HG03159 (cell line): ENCODE data around the gene DIAPH2.

ENCODE experiments used
- ATAC-seq: cut with Tn5 transposase; IDR thresholded peaks from one replicate; pipeline ENCODE4 v1.9.1; 2021; ENCODE audit warnings: mild to moderate bottlenecking, moderate library complexity; ENCODE audit not compliant: unreplicated experiment

Gene DIAPH2

DNA sequence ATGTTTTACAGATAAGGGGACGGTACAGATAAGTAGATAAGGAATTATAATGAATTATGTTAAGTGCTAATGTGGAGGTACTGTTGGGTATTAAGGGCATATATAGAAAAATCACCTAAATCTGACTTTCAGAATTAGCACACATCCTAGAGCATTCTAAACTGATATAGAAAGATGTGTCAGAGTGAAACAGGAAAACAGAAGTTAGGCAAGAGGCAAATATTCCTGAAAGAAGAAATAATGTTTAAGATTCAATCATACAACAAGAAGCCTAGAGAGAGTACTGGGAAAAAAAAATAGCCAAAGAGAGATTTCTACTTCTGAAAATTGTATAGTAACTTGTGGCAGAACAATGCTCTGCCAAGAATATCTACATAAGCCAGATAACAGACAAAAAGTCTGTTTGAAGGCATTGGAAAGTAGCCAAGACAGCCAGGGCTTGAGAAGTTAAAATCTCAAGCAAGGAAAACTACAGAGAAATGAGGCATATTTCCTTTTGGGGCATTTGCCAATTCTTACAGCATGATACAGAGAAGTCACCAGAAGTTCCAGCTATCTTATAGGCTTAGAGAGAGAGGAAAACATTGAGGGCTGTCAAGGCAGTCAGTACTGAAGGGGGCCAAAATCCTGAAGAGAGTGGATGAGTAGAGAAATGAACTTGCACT lies 845.0 kb downstream of the DIAPH2 start:
- no peak for ATAC-seq

DNA sequence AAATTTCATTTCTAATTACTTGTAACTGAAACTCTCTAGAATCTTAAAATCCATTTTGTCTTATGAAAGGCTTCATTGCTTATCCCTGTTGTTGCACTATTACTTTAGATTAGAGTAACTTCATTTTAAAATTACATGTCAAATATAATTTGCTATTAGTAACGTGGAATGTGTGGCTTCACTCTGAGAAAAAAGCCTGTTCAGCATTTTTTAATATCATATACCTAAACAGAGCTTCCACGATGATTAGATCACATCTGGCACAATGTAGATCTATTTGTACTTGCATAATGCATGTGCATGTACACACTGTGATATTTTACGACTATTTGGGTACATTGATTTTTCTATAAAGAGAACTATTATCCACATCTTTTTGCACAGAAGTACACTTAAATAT lies 847.2 kb downstream of the DIAPH2 start:
- ATAC-seq, result no peak

DNA sequence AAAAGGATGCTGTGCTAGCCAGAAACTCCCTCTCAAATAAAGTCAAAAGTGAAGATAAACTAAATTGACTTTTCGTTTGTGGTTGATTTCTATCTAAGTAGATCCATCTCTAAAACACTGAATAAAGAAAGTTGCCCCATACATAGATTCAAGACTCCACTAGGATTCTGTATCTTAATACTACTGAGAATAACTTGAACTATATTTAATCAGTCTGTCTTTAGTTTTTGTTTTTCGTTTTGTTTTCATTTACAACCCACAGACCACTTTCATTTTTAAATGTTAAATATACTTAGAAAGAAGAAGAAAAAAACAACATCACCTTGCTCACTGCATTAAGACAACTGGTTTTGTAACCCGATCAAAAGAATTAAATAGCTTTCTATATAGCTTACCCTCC lies 854.1 kb downstream of the DIAPH2 start:
- no peak for ATAC-seq

DNA sequence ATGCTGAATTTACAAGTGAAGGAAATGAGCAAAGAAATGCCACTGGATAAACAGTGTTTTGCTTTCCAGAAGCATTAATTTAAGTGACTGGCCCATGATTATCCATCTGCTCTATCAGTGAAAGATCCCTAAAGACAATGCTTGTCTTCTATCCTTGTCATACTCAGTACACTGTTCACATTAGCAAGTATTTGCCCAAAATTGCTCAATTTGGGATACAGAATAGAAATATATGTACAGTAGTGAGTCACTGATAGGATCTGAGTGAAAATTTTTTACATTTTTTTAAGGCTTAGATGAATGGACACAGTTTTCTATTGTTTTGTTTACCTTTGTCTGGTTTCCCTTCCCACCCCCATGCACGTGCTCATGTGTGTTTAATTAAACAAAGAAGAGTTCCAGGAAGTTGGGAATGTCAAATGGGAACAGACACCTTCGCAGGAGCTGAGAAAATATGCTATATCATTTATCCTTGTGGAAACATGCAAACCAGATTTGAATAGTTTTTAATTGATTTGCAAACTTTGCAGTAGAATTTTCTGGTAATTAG lies 855.4 kb downstream of the DIAPH2 start:
- no peak for ATAC-seq

DNA sequence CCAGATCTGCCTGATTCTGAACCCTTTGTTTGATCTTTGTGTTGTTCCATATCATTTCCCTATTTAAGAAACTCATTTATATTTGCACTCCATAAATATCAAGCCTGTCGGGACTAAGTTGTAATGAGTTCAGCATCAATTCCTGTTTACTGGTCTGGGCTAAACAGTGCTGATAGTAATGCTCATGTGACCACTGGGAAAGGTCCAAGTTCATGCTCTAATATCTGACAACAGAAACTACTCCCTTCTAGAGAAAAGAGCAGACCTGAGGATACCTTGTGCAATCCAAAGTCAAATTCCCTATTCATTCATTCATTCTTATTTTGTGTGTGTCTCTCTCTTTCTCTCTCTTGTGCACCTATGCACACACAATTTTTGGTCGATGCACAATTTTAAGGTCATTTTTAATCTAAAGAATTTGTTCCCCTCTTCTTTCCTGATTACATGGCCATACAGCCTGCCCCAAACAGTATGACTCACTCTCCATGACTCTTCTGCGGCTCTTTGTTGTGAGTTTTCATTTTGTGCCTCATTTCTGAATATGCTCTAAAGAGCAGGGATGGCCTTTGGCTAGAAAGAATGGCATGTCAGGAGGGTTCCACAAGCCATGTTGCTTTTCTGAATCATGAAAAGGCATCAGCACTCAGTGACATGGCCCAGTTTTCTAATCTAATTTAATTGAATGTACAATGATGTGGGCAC lies 863.4 kb downstream of the DIAPH2 start:
- no peak for ATAC-seq

DNA sequence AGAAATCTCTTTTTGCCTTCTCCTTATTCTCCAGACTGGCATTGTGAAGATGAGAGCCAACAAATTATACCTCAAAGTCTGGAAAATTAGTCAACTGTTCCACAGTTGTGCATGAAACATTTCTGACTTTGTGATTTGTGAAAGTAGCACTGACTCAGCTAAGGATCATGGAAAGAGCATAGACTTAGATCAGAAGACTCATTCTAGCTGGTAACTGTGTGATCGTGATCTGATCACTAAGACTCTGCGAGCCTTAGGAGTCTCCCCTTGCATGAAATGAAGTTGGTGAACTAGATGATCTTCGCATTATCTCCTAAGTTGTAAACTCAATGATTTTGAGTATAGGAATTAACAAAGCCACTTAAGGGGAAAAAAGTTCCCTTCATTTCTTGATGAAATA lies 867.2 kb downstream of the DIAPH2 start:
- no peak for ATAC-seq

DNA sequence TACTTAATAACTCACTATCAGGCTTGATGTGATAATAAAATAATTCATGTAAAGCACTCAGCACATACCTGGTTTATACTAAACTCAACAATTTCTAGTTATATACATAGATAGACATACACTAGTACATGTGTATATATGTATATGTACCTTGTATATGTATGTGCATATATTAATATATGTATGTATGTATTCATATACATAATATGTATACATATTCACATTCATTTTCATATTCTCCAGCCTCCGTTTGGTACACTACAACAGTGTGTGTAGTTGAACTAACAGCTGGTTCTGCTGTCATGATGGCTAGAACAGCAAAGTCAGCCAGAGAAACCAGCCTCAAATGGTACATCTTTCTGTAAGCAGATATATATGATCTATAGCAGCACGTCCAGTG lies 869.2 kb downstream of the DIAPH2 start:
- no peak for ATAC-seq

DNA sequence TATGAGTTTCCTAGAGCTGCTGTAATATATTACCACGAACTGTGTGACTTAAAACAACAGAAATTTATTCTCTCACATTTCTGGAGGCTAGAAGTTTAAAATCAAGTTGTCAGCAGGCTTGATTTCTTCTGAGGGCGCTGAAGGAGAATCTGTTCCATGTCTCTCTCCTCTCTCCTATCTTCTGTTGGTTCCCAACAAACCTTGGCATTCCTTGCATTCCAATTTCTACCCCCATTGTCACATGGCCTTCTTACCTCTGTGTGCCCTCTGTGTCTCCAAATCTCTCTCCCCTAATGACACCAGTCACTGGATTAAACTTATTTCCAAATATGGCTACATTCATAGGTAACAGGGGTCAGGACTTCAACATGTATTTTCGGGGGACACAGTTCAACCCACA lies 871.7 kb downstream of the DIAPH2 start:
- ATAC-seq, result no peak

DNA sequence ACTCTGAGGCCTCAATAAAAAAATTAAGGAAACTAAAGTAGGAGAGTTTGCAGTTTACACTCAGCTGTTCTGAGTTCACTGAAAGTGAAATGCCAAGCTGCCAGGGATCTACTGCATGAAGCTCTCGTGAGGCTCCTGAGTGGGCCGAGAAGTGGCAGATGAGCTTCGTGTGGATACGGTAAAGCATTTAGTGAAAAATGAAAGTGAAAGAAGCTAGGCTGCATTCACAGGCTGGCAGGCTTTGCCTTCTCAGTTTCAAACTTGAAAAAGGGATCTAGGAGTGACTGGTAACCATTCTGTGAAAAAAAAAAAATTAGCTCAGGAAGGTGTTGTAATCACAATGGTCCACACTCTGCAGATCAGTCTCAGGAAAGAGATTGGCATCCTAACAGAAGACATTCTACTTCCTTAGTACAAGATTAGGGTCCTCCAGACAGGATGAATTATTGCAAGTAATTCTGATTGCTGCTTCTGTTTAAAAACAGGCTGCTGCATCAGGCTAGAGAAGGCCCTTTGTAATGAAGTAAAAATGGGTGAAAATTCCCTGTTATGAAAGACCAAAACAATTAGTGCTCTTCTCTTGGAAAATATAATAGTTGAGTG lies 879.0 kb downstream of the DIAPH2 start:
- peak; percentile 99 for ATAC-seq

DNA sequence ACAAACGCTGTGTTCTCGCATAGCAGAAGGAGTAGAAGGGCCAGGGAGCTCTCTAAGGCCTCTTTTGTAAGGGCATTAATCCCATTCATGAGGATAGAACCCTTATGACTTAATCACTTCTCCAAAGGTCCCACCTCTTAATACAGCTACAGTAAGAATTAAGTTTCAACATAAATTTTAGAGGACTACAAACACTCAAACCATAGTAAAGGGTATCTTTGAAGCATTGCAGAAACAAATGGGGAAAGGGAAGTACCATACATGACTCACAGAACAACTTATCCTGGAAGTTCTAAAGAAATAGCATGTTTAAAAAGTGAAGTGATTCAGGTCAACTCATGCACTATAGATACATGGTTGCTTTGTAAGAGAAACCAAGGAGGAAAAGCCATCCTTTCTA lies 879.9 kb downstream of the DIAPH2 start:
- no peak for ATAC-seq

DNA sequence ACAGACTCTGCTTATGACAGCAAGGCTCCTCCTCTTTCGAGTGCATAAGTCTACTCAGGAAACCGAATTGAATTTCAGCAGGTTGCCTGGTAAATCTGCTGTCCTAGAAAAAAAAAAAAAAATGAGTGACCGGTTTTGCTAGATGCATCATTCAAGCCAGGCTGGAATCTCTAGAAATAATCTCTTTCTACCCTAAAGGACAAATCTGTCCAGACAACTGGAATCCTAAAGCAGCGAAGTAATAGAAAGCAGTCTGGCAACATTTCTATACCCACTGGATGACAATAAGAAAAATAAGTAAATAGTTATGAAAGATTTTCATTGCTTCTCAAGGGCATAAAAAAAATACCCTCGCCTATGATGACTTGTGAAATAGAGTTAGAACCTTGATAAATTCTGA lies 902.5 kb downstream of the DIAPH2 start:
- no peak for ATAC-seq

DNA sequence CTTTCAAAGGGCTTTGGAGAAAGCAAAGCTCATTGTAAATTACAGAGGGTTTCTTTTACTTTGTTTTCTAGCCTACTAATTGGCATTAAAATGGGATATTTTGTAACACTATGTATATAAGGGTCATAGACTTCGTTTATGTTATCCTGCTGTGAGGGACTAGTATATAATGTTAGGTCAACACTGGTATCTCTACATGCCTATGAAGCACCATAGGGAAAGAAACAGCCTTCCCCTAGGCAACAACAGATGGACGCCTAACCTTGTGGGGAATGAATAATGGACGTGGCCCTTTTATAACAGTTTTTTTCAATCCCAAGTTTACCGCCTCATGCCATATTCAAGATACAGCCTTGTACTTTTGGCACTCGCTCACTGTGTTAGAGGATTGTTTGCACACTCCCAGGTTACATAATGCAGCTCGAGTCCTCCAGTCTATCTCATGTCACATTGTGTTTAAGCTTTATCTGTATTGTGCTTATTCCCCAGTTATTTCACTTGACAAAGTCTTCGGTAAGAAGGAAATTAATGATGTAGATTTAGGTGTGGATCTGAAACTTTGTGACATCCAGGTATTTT lies 910.1 kb downstream of the DIAPH2 start:
- no peak for ATAC-seq

DNA sequence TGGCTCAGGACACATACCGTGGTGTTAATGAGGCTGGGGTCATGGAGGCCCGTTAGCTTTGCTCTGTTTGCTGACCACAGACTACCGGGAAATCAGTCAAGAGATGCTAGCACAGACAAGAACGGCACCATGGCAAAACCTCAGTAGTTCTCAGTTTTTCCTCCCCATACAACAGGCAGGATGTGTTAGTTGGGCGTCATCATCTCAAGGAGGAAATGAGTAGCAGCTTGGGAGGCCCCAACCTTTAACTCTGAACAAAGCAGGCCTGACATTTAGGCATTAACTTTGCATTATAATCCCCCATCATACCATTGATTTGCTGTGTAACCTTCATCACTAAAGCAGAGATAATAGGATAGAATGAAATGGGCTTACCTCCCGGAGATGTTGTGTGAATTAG lies 913.3 kb downstream of the DIAPH2 start:
- no peak for ATAC-seq

DNA sequence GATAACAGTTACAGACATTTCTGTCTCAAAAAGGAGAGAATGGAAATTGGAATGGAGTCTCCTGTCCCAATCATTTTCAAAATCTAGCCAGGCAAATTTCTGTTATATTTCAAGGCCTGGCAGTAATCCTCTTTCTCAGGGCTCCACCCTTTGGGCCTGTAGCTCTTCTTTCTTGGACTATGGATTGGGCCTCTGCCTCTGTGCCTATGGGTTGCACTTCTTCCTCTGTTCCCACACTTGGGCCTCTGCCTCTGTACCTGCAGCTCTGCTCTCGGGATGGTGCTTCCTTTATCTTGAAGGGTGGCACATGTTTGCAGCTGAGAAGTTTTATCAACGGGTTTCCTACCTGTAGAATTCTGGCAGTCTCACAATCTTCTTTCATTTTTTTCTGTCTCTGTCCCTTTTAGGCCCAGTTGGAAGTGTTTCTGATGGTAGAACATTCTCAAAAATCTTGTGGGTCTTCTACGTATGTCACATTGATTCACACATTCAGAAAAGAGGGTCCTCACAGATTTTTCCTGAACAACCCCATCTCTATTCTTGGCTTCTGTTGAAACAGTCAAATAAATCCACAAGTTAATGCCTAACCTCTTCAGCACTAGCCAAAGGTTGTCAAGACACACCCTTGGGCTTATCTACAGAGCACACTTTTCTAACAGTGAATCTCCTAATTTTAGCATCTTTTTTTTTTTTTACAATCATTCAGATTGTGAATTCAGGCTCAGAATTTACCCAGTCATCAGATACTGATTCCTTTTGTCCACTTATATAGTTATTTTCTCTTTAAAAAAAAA lies 918.0 kb downstream of the DIAPH2 start:
- no peak for ATAC-seq

DNA sequence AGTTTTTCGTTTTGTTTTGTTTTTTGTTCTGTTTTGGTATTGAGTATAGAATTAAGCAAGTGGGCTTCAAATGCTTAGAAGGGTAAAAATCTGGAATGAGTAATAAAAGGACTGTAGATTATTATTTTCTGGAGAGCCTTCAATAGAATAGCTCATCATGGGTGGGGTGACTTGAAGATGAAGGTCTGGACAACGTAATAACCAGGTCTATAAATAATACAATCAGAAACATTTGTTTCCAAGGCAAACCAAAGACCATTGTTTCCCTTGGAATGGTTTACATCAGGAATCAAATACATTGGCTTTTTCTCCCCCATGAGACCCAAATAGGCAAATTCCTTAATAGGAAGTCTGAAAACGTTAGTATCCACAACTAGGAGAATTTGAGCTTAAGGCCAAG lies 920.6 kb downstream of the DIAPH2 start:
- ATAC-seq, result no peak

DNA sequence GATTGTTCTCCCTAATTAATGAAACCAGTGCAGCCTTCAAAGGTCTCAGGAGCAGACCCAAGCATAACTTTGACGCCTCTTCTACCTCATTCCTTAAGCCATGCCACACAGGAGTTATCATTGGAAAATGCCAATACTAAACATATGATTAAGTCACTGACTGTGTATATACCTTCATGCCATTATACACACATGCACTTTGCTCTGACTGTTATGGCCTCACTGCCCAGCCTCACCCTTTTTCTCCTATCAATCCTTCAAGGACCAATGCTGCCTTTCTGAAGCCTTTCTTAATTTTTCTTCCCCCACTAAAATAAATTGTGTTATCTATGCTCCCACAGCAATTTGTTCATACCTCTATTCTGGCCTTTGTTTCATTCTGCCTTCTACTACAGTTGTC lies 924.7 kb downstream of the DIAPH2 start:
- no peak for ATAC-seq

DNA sequence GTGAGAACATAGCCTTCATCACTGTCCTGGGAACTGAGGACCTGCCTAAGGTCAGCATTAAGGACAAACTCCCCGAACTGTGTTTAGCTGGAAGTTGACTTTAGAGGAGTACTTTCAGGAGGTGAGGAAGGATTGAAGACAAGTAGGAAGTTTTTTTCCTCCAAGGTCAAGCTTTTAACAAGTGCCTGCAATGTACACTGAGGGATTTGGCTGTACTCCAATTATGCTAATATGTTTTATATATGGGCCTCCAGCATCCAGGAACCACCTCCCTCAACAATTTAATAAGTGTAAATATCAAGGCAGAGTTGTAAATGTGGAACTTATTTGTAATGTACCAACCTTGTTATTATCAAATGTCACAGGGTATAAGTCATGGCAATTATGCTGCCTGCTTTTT lies 925.3 kb downstream of the DIAPH2 start:
- no peak for ATAC-seq

DNA sequence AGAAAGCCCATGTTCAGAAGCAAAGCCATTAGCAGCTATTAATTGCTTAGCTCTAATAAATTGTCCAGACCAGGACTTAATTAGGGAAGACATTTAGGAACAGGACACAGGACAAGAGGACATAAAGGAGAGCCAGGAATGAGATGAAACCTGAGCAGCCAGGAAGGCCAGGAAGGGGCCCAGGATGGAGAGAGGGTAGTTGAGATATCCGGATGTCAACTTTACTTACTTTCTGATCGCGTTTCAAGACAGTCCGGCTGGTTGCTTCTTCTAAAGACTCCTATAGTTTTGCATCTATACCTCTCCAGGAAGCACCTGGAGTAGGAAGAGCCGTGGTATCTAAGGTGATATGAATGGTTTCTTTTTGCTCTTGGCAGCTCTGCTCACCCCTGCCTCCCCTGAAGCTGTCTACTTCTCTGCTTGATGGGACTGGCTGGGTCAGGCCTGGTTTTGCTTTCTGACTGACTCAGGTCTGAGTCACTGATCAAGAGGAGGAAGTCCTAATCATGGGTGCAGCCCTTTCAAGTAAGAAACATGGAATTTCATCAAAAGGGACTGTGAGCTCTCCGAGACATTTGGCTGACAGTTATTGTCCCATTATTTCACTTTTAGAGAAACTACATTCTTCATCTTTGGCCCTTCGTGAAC lies 932.4 kb downstream of the DIAPH2 start:
- peak; percentile 91 for ATAC-seq

DNA sequence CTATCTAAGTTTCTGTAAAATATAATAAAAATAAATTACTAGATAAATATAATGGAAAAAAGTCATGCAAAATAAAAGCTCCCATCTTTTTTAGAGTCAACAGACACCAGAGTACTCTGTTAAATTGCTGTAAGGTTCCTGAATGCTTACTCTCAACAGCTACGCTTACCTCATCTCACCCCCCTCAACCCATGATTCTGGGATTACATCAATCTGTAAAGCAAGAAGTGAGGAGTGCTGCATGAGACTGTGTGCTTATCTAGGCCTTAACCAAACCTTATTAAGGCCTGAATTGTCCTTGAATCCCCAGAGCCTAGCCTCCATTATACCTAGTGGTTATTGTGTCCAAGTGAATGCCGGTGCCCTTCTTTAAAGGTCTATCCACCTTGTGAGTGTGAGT lies 934.9 kb downstream of the DIAPH2 start:
- ATAC-seq, result no peak

DNA sequence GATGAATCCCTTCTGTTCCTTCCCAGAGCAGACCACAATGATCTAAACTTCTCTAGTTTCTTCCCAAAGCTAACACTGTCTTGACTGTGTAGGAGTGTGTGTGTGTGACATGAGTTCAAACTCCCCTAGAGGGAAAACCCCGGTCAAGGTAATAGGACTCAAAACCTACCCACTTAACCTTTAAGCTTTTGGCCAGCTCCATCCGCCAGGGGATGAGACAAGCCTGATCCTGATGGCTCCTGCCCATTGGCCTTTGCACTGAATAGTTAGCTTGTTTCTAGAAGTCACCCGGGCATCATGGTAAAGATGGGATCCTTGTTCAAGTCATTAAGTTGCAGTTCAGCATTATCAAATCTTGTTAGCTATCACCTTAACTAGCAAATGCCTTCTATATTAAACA lies 937.5 kb downstream of the DIAPH2 start:
- no peak for ATAC-seq

DNA sequence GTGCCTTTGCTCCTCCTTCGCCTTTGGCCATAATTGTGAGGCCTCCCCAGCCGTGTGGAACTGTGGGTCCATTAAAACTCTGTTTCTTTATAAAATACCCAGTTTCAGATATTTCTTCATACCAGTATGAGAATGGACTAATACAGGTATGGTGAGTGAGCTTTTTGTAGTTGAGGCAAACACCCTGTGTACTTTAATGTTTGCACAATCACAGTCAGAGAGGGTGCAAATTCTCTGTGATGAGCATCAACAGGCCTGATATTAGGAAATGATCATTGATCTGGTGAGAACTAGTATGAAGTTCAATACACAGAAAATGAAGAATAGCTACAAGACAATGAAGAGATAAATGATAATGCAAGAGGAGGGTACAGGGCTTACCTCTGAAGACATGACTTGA lies 943.7 kb downstream of the DIAPH2 start:
- no peak for ATAC-seq
